Subcutaneous adipose tissue (tissue), 4 donors: Measurements from ENCODE around the gene SHROOM3. TPM values are rescaled to one million over a fixed set of nuclear protein-coding genes. Genes with fewer than 3 reads are reported as not detected.

Experiments
- total RNA-seq, 4 donors: library from RNA; depleted of rRNA; stranded (reverse); fragments of >200 nt; gene quantifications; one replicate each; pipeline ENCODE4 v1.1.0, GENCODE V29; 2016
- TF ChIP-seq, protein P1 (sequence below): fragments of 450-650 bp; IDR thresholded peaks from one replicate; pipeline ENCODE4 v1.5.1; 2016; ENCODE audit warnings: low read depth, mild to moderate bottlenecking, control low read depth, antibody characterized with exemption, moderate library complexity

SHROOM3 gene
- total RNA-seq, 4 donors from 2014 or later, result 0.22 to 0.38 (median 0.33) TPM; not detected in 1

DNA sequence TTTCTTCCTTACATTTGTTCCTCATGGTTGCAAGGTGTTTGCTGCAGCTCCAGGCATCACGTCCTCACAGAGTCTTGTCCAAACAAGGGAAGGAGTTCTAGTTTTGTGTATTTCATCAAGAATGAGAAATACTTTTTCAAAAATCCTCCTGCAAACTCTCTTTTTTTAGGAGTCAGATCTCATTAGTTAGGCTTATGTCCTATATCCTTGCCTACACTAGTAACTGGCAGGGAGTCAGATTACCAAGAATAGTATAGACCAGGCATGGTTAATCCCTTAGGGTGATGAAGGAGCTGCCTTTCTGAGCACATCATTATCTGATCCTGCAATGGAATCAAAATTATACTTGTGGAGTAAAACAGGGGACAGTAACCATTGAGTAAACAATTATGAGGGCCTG lies 160.4 kb downstream of the SHROOM3 start:
- TF ChIP-seq, protein P1, sequence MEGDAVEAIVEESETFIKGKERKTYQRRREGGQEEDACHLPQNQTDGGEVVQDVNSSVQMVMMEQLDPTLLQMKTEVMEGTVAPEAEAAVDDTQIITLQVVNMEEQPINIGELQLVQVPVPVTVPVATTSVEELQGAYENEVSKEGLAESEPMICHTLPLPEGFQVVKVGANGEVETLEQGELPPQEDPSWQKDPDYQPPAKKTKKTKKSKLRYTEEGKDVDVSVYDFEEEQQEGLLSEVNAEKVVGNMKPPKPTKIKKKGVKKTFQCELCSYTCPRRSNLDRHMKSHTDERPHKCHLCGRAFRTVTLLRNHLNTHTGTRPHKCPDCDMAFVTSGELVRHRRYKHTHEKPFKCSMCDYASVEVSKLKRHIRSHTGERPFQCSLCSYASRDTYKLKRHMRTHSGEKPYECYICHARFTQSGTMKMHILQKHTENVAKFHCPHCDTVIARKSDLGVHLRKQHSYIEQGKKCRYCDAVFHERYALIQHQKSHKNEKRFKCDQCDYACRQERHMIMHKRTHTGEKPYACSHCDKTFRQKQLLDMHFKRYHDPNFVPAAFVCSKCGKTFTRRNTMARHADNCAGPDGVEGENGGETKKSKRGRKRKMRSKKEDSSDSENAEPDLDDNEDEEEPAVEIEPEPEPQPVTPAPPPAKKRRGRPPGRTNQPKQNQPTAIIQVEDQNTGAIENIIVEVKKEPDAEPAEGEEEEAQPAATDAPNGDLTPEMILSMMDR, result no peak

DNA sequence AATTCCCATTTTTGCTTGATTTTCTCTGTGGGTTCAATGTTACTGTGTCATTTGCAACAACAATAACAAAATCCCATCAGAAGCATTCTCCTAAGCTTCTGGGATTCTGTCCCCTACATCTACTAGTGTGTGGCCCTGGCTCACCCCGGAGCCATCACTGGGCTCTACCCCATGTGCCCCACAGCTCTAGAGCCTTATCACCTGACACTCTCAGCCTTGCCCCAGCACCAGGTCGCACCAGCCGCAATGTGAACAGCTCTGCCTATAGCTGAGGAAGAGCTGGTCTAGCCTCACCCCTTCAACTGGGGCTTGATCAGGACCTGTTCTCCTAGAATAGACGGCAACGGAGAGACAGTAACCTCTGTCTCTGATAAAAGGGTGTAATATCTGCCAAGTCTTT lies 161.7 kb downstream of the SHROOM3 start:
- TF ChIP-seq, protein P1, result no peak

DNA sequence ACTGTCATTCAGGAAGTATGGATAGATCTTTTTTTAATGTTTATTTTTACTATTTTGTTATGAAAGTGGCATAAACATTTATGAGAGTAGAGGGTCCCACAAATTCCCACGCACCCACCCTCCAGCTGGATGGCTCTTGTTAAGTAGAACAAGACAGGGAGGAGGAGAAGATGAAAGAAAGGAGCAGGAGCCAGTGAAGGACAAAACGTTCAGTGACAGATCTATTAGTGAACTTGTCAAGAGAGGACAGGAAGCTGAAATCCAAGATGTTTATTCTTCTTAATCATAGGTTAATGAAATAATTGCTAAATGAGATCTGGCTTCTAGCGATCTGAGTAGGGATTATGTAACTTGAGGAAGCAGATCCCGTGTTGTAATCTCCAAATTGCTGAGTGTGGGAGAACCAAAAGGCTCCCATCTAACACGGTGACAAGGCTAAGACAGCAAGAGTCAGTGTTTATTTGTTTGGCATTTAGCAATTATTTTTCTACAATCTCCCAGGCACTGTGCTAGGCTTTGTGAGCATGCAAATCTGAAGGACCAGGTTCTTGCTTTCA lies 162.5 kb downstream of the SHROOM3 start:
- TF ChIP-seq, protein P1, result no peak

DNA sequence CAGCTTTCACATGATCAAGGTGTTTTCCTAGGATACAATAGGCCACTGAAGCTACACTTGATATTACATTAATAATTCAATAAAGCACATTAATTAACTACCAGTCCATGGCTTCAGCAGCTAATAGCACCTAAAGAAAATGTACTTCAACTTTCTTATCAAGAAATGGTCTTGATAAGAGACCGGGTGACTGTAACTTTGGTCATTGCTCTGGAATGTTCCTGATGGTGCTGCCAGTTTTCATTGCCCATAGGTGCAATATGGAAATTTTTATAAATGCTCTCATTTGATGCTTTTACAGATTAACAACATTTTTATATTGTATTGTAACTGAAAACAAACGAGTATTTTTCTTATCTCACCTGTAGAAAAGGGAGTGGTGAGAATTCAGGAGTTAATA lies 165.4 kb downstream of the SHROOM3 start:
- TF ChIP-seq, protein P1, result no peak

DNA sequence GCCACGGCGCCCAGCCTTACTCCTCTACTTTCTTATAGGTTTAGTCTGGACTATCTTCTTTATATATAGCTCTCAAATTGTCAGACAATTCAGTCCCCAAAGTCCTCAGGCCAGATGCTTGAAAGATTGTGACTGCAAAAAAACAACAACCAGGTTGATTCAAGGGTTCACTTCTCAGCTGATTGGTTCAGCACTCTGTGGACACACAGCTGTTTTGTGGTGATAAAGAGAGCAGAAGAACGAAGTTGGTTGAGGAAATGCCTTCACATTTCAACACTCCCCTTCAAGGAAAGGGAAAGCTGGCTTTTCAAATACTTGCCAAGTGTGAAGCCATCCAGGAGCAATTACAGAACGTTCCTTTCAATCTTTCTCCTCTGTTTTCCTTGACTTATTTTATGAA lies 166.8 kb downstream of the SHROOM3 start:
- TF ChIP-seq, protein P1, result no peak

DNA sequence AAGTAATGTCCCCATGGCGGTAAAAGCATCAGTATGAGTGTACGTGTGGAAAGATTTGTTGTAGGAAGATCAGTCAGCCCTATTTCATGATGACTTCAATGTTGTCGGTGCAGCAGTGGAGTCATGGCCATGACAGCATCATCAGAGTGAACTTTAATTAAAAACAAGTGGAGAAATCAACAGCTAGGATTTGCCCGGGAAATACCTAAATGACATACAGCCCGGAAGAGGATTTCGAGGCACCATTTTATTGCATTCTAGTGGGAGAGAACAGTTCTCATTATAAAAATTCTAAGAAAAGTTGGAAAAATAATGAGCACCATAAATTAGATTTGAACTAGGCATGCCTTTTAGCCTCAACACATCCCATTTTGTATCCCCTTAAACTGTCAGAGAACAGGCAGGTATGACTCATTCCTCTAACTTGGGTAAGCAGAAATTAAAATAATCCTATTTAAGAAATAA lies 170.1 kb downstream of the SHROOM3 start:
- TF ChIP-seq, protein P1, result no peak

DNA sequence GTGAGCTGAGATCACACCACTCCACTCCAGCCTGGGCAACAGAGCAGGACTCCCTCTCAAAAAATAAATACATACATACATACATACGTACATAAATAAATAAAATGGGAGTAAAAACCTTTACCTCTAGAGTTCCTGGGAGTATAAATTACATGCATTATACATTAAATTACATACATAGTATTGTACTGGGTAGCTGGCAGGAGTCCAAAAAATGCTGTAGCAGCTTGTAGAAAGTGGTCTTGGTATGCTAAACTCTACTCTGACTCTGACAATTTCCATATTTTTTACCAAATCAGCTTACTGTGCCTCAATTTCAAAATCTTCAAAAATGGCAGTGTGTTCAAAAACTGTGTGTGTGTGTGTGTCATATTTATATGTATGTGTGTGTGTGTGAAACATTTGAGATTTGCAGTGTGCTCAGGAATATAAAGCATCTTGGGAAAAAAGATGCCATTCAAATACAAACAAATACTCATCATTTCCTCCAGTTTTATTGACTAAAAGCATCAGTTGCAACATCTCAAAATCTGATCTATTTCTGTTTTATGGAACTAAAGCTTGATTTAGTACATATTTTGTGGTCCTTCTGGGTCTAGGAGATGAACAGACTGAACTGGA lies 171.7 kb downstream of the SHROOM3 start:
- TF ChIP-seq, protein P1, result no peak
